Measurements from ENCODE around the gene MAS1L. TPM values are rescaled to one million over a fixed set of nuclear protein-coding genes. Genes with fewer than 3 reads are reported as not detected.

The MAS1L gene
- total RNA-seq, 3 donors from 2014 or later, result 1.0 TPM; not detected in 2

DNA sequence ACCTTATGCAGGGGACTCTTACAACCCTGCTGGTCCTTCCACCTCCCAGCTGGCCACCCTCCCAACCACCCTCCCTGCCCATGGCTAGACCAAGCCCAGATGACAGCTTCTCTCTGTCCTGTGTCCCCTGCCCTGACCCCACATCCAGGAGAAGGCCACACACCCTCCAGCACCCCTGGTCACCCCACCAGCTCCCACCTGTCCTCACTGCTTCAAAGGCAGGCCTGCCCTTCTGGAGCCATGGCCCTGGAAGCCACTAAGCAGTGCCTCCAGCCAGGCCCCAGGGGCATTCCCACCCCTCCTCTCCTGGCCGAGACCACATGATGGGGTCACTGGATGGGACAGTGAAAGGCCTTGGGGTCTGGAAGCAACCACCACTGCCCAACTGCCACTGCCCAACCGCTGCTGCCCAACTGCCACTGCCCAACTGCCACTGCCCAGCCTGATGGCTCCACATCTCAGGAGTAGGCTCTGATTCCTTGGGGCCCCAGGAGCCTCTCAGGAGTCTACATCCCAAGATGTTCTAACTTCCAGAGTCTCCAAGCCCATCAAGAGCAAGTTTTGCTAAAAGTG lies 41.3 kb upstream of the MAS1L start:
- intact Hi-C loops (cut with DNase I, micrococcal nuclease), result no loop called here
- TF ChIP-seq, protein P1, sequence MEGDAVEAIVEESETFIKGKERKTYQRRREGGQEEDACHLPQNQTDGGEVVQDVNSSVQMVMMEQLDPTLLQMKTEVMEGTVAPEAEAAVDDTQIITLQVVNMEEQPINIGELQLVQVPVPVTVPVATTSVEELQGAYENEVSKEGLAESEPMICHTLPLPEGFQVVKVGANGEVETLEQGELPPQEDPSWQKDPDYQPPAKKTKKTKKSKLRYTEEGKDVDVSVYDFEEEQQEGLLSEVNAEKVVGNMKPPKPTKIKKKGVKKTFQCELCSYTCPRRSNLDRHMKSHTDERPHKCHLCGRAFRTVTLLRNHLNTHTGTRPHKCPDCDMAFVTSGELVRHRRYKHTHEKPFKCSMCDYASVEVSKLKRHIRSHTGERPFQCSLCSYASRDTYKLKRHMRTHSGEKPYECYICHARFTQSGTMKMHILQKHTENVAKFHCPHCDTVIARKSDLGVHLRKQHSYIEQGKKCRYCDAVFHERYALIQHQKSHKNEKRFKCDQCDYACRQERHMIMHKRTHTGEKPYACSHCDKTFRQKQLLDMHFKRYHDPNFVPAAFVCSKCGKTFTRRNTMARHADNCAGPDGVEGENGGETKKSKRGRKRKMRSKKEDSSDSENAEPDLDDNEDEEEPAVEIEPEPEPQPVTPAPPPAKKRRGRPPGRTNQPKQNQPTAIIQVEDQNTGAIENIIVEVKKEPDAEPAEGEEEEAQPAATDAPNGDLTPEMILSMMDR (IDR thresholded peaks at IDR 0.05), result no peak
- DNase-seq, result no peak
- ATAC-seq, result no peak
- H3K4me3 ChIP-seq, result no peak overlapping the region
- H3K4me1 ChIP-seq (ENCODE audit: low read depth), result no peaks in the 10 kb centered on the region
- H3K36me3 ChIP-seq (ENCODE audit: low read depth), result no peaks in the 10 kb centered on the region
- no peaks in the 10 kb centered on the region for H3K9me3 ChIP-seq

DNA sequence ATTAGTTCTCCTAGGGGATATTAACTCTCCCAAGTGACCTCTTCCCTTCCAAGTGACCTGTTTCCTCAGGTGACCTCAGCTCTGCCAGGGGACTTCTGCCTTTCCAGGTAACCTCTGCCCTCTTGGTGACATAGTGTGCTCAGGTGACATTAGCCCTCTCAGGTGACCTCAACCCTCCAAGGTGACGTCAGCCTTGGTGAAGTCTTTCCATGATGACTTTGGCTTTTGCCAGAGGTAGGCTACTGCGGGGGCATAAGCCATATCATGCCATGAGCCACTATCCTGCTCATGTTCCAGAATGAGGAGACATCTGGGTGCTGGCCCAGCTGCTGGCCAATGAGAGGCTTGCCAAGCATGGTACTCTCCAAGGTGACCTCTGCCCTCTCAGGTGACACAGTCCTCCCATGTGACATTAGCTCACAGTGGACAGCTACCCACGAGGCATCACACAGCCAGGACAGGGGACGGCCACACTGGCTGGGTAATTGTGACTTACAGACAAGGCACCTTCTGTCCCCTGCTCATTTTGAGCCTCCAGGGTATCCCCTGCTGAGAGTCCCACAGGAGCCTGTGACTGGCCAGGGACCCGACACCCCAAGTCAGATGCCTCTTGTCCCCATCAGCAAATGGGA lies 40.7 kb upstream of the MAS1L start:
- intact Hi-C loops (cut with DNase I, micrococcal nuclease), result no loop called here
- H3K4me1 ChIP-seq (ENCODE audit: low read depth), result no peaks in the 10 kb centered on the region
- no peak for DNase-seq
- H3K36me3 ChIP-seq (ENCODE audit: low read depth), result no peaks in the 10 kb centered on the region
- no peak for ATAC-seq
- TF ChIP-seq, protein P1 (IDR thresholded peaks at IDR 0.05), result no peak
- H3K9me3 ChIP-seq, result no peaks in the 10 kb centered on the region
- no peak overlapping the region for H3K4me3 ChIP-seq

DNA sequence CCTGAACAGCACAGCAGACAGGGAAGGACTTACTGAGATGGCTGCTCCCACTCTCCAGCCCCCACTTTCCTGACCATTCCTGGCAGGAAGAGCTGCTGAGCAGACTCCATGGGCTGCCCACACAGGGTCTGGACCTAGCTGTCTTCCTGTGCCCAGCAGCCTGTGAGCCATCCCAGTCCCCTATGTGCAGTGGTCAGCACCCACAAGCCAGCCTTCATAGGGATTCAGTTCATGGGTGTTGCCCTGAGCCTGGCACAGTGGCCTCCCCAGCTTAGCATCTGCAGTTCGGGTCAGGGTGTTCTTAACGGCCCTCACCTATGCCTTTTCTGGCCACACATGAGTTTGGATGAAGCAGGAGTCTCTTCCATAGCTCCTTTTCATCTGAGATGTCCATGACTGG lies 39.8 kb upstream of the MAS1L start:
- DNase-seq, result no peak
- intact Hi-C loops (cut with DNase I, micrococcal nuclease), result no loop called here
- TF ChIP-seq, protein P1 (IDR thresholded peaks at IDR 0.05), result no peak
- no peaks in the 10 kb centered on the region for H3K4me1 ChIP-seq (ENCODE audit: low read depth)
- H3K9me3 ChIP-seq, result no peaks in the 10 kb centered on the region
- H3K36me3 ChIP-seq (ENCODE audit: low read depth), result no peaks in the 10 kb centered on the region
- no peak for ATAC-seq
- no peak overlapping the region for H3K4me3 ChIP-seq

DNA sequence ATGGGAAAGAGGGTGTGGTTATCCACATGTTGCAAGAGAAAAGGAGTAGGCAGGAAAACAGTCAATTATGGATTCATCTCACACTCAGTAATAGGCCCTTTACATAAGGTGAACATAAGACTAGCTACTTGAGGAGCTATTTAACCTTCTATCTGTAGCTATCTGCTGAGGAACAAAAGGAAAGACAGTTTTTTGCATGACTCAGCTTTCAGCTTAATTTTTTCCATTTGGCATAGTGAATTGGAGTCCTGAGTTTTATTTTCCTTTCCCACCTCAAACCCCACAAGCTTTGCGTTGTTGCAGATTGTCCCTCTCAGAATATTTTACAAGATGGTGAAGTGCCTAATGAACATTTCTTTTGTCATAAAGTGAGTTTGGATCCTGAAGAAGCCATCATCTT lies 39.4 kb upstream of the MAS1L start:
- TF ChIP-seq, protein P1 (IDR thresholded peaks at IDR 0.05), result no peak
- ATAC-seq (no peak), DNase-seq (no peak)
- H3K36me3 ChIP-seq (ENCODE audit: low read depth), result no peaks in the 10 kb centered on the region
- no peak overlapping the region for H3K4me3 ChIP-seq
- H3K4me1 ChIP-seq (ENCODE audit: low read depth), result no peaks in the 10 kb centered on the region
- H3K9me3 ChIP-seq, result no peaks in the 10 kb centered on the region
- intact Hi-C loops (cut with DNase I, micrococcal nuclease), result no loop called here

DNA sequence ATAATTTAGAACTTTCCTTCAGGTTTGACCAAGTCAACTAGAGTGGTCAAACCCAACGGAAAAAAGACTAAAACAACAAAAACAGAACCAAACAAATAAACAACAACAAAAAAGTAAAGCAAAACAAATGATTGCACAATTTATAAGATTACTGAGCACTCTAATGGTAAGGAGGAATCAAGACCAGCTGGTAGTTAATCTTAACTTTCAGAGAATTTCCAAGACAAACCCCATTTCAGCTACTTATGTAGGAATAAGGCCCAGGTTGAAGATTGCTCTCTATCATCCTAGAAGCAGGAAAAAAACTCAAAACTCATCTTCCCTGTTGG lies 37.5 kb upstream of the MAS1L start:
- H3K36me3 ChIP-seq (ENCODE audit: low read depth), result no peaks in the 10 kb centered on the region
- H3K4me1 ChIP-seq (ENCODE audit: low read depth), result no peaks in the 10 kb centered on the region
- DNase-seq (no peak), ATAC-seq (no peak)
- intact Hi-C loops (cut with DNase I, micrococcal nuclease), result no loop called here
- no peaks in the 10 kb centered on the region for H3K9me3 ChIP-seq
- TF ChIP-seq, protein P1 (IDR thresholded peaks at IDR 0.05), result no peak
- H3K4me3 ChIP-seq, result no peak overlapping the region

Data from mucosa of descending colon (tissue), 3 donors.